Subcutaneous adipose tissue (tissue), 4 donors: ENCODE data around the gene RFTN2. TPM values are rescaled to one million over a fixed set of nuclear protein-coding genes. Genes with fewer than 3 reads are reported as not detected.

Source experiments
- CTCF ChIP-seq: fragments of 450-650 bp; IDR thresholded peaks from one replicate; pipeline ENCODE4 v1.5.1; 2016; ENCODE audit warnings: low read depth, mild to moderate bottlenecking, control low read depth, antibody characterized with exemption, moderate library complexity
- total RNA-seq, 4 donors: library from RNA; depleted of rRNA; stranded (reverse); fragments of >200 nt; gene quantifications; one replicate each; pipeline ENCODE4 v1.1.0, GENCODE V29; 2016

Gene RFTN2
- total RNA-seq, 4 donors from 2014 or later: 12.7 to 29.6 (median 23.0) TPM

- TF ChIP-seq CTCF: no peak
Measured at GRCh38 chr2:197677056-197677455, 1.7 kb upstream of the RFTN2 start.

DNA sequence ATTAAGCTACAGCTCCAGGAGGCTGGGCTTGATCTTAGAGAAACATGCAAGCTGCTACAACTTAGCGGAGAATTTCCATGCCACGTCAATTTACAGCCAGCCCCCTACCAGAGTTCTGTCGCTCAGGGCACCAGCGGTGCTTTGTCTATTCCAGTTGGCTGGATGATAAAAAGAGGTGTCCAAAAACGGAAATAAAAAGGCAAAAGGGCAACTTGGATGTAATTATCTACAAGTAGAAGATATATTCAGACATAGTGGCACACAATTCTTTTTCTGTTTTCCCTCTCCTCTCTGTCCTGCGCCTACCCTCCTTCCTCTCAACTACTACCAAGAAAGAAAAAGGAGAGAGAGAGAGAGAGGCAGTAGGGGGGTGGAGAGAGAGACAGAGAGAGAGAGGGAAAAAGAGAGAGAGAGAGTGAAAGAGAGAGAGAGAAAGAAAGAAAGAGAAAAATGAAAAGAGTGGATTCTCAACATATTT lies 363 bp upstream of the RFTN2 start:
- TF ChIP-seq CTCF: no peak

- TF ChIP-seq CTCF: no peak
Measured at GRCh38 chr2:197674591-197674990, 796 bp downstream of the RFTN2 start.

DNA sequence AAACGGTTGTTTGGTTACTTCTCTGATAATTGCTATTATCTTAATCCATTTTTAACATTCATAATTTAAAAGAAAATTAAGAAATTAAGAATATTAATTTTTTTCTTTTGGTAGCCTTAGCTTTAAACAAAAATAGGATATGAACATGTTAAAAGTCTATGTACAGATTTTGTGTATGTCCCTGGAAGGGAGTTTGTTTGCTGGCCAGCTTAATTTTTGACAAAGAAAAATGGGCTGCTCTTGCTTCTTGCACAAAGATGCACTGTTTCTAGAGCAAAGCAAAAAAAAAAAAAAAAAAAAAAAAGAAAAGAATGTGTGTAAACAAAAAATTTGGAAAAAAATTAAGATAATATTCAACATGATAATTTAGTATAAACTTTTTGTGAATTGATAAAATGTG lies 1.3 kb downstream of the RFTN2 start:
- TF ChIP-seq CTCF: no peak

DNA sequence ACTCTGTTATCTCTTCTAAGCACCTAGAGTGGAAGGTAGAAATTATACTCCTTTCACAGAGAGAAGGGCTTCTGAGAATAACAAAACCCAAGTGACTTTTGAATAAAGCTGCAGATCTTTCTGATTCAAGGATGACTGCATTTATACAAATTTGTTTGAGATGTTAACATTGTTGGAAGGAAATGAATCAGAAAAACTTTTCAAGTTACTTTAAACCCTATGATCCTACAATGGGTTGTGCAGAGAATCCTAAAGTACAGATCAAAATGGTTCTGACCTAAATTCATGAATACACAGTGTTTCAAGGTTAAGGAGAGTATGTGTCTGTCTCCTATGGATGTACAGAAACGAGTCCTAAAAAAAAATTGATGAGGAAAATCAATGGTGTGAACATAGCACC lies 1.8 kb downstream of the RFTN2 start:
- TF ChIP-seq CTCF: no peak

- no peak for TF ChIP-seq CTCF
Measured at GRCh38 chr2:197673106-197673505, 2.3 kb downstream of the RFTN2 start.

- no peak for TF ChIP-seq CTCF
Measured at GRCh38 chr2:197672371-197672893, 3.0 kb downstream of the RFTN2 start.
